HG03060 (cell line): Measurements from ENCODE around the gene ZNF367.
A peak's percentile ranks its signal among the peaks of the same experiment; 100 is the strongest.

Source experiments
- ATAC-seq: cut with Tn5 transposase; IDR thresholded peaks from one replicate; pipeline ENCODE4 v1.9.1; 2021; ENCODE audit warnings: low read depth, moderate number of reproducible peaks; ENCODE audit not compliant: unreplicated experiment

The ZNF367 gene

DNA sequence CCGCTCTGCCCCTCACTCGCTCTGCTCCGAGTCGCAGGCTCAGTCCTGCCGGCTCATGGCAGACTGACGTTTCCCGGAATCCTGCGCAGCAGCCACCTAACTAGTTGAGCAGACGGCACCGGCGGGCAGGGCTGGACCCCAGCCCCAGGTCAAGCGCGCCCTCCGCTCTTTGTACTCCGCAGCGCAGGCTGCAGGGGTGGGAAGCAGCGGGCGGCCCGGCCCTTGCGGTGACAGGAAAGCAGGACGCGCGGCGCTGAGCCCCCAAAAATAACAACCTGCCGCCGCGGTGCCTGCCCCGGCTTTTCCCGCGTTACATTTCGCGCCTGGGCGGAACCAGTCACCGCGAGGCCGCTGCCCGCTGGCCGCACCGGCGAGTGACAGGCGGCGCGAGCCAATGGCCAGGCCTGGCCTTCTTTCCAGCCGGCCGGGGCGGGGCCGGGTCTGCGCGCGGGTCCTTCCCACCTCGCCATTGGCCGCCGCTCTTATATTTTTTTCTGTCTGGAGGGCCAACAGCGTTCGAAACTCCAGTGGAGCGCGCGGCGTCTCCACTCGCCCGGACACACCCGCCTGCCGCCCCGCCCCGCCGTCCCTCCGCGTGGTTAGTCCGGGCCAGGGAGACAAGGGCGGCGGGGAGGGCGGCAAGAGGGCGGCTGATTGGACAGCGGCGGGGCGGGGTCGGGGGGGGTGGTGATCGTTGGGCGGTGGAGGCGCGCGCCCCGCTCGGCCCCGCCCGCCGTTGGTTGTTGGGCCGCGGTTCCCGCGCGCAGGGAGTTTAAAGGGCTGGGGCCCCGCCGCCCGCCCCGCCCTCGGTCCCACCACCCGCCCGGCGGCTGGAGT is at the start of gene ZNF367:
ZNF367 (minus strand) TSS at position 288 of the 837 bp plus-strand sequence. CDS start 338 bp downstream, outside the sequence.
- peak; percentile 34 for ATAC-seq

DNA sequence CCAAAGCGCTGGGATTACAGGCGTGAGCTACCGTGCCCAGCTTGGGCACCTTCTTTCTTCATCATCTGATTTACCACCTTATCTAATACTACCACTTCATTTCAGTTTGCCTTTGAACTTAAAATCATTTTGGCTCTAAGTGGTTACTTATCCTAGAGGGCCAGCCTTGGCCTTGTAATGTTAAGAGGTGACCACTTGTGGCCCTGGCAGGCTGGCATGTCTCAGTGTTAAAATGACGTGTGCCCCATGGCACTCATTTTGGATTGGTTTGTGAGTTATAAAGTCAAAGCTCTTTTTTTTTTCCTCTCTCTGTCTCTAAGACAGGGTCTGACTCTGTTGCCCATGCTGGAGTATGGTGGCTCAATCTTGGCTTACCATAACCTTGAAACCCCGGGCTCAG is 49.6 kb upstream of the ZNF367 start:
- no peak for ATAC-seq

DNA sequence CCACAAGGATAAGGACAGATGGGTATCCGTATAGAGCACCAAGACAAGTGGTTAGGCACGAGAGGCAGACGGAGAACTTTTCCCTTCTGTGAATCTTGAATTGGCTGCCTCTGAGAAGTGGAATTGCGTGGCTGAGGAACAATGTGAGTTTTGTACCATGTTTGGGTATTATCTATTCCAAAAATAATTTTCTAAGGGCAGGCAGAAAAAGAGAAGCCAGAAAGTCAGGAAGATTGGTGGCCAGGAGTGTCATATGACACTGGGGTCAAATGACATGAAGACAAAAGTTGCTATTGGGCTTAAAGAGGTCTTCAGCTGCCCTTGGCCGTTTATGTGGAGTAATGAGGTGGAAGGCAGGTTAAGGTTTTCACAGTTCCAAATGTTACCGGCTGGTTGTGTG is 46.3 kb upstream of the ZNF367 start:
- ATAC-seq, result no peak

DNA sequence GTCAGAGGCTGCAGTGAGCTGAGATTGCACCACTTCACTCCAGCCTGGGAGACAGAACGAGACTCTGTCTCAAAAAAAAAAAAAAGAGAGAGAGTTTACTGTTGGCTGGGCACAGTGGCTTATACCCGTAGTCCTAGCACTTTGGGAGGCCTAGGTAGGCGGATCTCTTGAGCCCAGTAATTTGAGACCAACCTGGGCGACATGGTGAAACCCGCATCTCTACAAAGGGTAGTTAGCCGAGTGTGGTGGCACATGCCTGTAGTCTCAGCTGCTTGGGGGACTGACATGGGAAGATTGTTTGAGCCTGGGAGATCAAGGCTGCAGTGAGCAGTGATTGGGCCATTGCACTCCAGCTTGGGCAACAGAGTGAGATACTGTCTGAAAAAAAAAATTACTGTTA is 44.4 kb upstream of the ZNF367 start:
- no peak for ATAC-seq

DNA sequence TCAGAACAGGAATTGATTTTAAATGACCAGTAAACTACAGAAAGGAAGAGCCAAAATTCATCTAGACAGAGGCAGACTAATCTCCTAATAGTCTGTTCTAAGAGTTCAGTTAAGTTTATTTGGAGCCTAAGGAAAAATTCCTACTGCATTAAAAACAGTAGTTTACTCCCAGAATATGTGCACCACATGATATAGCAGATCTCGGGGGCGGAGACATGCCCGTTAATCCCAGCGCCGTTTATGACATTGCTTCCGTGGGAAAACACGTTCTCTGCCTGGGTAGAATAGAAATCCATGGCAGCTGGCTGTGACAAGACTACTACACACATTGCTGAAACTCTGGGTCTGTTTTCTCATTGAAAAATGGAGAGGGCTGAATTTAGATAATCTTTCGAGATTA is 43.2 kb upstream of the ZNF367 start:
- ATAC-seq, result no peak

DNA sequence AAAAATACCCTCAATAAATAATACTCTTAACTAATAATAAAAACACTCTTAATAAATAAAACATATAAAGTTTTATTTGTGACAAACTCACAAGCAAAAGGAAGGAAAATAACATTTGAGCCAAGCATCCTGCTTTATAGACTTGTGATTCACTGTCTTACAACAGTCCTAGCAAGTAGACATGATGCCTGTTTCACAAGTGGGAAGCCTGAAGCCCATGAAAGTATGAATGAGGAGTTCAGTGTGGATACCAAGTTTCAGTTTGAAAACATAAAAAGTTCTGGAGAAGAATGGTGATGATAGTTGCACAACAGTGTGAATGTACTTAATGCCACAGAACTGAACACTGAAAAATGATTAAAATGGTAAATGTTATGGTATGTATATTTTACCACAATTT is 42.7 kb upstream of the ZNF367 start:
- no peak for ATAC-seq

DNA sequence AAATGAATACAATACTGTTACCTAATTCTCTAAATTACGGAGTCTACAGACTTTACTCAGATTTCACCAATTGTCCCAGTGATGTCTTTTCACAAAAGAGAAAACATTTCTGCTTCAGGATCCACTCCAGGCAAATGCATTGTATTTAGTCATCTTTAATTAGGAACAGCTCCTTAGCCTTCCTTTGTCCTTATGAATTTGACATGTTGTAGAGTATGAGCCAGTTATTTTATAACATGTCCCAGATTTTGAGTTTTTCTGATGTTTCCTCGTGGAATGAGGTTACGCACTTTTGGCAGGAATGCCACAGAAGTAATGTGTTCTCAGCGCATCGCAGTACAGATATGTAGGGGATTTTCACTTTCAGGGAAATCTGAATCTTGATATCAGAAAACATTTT is 42.3 kb upstream of the ZNF367 start:
- no peak for ATAC-seq

DNA sequence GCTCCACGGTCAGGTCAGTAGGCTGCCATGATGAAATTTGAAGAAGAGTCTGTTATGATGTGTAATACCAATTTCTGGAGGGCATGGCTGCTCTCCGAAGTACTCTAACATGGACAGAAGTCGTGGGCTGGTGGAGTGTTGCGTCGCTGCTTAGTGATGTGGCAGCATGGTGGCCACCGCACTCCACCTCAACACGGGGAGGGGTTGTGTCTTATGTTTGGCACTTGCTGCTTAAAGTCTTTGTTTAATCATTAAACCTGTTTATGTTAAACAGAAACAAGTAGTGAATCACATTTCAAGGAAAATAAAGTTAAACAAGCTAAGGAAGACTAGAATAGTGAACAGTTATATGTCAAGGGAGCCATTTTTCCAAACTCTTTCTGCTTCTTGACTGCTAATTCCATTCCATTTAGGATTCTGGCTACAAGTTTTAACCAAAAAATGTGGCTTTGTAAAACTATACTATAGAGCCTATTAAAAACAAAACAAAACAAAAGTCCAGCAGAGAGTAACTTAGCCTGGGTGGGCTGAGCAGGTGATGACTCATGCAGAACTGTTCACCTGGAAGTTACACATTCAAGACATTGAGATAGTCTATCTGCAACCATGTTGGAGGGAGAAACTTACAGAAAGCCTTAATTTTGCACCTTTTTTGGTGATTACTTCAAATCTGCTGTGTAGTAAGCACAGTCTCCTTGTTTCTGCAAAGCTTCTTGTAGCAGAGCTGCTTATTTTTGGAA is 41.3 kb upstream of the ZNF367 start:
- ATAC-seq, result no peak

DNA sequence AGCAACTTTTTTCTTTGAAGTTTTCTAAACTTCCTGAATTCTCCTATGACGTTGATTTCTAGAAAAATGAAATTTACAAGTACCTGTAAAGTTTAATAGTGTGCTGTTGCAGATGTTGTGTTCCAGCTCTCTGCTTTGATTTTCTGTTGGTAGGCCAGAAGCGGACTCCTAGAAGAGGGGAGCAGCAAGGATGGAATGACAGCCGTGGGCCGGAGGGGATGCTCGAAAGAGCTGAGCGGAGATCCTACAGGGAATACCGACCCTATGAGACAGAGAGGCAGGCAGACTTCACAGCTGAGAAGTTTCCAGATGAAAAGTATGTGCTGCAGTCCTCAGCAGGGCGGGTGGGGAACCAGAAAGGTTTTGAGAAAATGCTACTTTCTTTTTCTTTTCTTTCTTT is 40.1 kb upstream of the ZNF367 start:
- no peak for ATAC-seq

DNA sequence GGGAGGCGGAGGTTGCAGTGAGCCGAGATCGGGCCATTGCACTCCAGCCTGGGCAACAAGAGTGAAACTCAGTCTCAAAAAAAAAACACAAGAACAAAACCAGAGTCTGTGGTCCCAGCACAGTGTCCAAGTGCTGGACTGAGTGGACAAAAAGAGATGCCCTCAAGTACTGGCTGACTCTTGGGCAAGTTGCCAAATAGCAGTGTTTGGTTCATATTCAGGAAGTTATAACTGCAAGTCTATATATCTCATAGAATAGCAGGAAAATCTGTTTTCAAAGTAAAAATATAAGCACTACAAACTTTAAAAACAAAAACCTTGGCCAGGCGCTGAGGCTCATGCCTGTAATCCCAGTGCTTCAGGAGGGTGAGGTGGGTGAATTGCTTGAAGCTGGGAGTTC is 39.1 kb upstream of the ZNF367 start:
- ATAC-seq, result no peak

DNA sequence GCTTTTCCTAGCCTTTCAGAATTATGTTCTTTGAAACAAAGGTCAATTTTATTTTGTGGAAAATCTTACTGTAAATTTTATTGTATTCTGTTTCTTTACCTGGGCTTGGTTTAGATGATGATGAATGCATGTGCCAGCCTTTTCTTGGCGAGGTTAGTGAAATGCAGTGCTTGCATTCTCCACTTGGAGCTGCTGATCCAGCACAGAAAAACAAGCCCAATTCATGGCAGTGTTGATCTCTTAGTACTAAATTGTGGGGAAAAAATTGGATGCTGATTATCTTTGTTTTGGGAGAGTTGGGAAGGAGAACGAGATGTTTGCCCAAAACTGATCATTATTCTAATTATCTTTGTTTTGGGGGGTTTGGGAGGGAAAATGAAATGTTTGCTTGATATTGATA is 35.5 kb upstream of the ZNF367 start:
- ATAC-seq, result no peak

DNA sequence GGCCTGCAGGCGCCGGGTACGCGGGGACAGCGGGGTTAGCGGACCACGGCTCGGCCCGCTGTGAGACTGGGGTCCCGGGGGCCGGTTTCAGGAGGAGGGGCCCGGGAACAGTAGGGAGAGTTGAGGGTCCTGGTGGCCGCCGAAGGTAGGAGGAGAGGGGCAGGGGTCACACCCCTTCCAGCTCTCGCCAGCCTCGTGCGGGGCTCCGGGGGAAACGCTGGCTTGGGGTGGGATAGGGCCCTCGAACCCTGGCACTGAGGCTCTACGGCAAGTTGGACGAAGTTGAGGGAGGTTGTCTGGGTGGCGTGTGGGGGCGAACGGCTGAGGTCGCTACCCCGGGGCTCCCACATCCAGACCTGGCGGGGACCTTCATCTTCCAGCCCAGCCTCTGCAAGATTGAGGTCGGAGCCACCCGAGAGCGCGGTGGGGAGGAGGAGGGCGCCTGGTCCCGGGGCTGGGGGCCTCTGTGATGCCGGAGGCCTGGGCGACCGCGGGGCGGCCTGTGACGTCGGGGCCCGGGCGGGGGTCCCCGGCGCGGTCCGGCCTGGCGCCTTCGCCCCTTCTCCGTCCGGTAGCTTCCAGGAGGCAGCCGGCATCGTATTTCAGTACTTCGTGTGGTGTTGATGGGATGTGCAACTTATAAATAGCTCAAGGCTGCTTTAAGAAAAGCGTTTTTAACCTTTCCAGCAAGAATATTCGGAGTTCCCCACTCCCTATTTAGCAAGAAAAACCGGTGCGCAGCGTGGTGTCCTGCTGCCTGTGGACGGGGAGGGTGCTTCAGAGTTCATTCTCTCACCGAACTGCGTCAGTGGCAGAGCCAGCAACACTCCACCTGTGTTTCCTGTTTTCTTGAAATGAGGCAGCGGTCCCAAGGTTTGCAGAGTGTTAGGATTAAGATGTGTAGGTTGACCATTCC is 32.7 kb upstream of the ZNF367 start:
- ATAC-seq, result no peak

DNA sequence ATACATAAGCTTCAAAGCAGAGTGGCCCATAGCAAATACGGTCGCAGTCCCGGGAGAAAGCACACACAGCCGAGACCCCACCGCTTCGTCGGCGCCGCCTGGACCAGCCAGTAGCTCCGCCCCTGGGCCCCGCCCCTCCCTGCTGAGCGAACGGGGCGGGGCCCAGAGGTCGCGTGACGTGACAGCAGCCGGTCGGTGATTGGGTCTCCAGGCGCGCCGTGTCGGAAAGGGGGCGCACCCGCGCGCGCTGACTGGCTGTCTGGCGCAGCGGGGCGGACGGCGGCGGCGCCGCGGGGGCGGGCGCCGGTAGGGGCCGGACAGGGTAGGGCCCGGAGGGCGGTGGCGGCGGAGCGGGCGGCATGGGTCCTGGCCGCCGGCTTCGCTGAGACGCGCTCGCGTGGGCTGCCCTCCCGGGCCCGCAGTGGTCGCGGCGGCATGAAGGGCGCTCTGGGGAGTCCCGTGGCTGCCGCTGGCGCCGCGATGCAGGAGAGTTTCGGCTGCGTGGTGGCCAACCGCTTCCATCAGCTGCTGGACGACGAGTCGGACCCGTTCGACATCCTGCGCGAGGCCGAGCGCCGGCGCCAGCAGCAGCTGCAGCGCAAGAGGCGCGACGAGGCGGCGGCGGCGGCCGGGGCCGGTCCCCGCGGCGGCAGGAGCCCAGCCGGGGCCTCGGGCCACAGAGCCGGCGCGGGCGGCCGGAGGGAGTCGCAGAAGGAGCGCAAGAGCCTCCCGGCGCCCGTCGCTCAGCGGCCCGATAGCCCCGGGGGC is 31.9 kb upstream of the ZNF367 start, which contains the start of gene HABP4:
HABP4 (plus strand) TSS at position 325 of the 768 bp plus-strand sequence; CDS start at position 436, 111 bp downstream.
- ATAC-seq, result peak; percentile 71

DNA sequence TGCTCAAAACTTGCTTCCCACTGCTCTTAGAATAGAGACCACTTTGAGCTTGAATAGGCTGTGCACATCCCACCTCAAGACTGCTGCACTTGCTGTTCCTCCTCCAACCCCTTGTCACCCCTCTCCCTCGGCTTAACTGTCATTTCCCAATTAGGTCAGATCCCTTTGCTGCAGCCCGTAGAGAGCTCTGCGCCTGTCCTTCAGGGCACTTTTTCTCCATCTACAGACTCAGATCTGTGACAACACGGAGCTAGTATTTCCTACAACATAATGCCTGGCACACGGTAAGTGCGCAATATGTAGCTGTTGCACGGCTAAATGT is 31.3 kb upstream of the ZNF367 start:
- ATAC-seq, result no peak

DNA sequence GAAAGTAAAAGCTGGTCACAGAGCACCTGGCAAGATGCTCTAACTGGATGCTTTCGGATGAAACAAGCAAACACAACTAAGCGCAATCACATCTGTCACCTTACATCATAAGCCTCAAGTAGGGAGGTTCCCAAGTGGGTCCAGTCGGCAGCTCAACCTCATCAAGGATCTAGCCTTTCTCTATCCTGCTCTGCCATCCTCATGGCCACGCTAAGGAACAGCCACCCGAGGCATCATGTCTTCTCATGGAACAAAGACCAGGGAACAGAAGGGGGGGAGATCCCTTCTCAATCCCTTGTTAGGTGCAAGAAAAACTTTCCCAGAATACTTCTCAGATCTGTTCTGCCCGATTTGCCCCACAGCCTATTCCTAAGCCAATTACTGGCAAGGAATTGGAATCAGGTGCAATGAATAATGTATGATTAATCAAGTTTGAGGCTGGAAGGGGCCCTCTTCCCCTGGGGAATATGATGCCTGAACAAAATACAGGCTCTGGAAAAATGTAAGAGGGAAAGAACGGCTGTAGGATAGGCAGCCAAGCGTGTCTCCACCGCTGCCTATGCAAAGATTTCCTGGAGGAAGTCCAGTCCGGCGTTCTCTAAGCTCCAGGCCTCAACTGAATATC is 30.5 kb upstream of the ZNF367 start:
- no peak for ATAC-seq

DNA sequence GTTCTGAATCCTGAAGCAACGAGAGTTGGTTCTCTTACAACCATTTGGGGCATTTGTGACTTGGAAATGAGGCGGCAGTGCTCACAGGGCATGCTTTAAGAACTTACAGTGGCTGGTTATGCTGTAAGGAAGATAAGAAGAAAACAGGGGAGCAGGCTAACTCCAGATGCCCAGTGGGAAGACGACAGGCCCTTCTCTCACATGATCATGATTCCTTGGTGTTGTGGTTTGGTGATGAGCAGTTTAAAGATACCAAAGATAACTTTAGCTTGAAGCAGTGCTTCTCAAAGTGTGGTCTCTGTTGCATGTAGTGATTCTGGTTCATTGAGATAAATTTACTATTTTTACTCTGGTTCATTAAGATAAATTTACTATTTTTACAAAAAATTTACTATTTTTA is 29.2 kb upstream of the ZNF367 start:
- no peak for ATAC-seq

DNA sequence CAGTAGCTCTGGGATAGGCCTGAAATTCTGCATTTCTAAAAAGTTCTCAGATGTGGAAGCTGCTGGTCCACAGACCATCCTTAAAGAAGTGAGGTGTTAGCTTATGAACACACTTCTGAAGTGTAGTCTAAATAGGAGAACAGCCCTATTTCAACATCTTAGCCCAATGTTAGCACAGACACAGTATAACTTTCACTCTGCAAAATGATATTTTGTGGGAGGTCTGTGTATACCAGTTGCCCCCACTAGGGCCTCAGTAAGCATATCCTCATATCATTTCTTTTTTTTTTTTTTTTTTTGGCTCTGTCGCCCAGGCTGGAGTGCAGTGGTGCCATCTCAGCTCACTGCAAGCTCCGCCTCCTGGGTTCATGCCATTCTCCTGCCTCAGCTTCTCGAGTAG is 24.3 kb upstream of the ZNF367 start:
- no peak for ATAC-seq

DNA sequence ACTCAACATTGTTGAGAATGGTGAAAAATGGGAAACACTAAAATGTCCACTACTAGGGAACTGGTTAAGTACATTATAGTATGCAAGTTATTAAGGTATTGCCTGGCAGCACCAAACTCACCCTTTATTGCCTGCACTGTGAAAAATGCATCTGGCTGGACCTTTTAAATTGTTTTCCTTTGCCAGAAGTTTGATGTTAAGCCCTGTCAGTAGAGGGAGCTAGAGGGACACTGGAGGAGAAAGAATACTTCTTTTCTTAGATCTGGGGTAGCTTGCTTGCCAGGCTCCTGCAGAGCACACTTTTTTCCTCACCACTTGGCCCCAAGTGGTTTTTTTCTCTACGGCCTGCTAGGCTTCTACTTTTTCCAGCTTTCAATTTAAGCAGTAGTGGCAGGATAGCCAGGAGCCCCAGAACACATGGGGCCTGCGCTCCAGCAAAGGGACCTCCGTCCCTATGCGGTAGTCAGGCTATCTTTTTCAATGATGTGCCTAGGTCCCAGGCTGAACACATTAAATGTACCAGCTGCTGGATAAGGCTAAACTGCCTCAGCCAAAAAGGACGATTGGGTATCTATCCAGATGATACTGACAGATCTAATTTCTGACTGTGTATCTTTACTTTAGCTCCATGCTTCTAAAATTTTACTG is 23.8 kb upstream of the ZNF367 start:
- ATAC-seq, result no peak

DNA sequence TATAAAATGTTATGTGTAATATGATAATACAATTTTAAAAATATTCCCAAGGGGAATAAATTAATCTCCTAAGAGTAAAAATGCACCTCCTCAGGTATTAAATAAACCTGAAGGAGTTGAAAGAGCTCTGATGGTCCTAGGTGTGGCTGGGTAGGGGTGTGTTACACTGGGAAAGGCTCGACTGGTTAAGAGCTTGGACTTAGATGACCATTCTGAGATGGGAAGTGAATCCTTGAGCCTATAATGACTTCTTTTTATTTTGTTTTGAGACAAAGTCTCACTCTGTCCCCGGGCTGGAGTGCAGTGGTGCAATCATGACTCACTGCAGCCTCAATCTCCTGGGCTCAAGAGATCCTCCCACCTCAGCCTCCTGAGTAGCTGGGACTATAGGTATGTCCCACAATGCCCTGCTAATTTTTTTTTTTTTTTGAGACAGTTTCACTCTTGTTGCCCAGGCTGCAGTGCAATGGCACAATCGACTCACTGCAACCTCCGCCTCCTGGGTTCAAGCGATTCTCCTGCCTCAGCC is 22.6 kb upstream of the ZNF367 start:
- ATAC-seq, result no peak
